ENCODE measurements around the gene NR3C2.
"Not testable (repeated sequence)": the region's sequence is repeated elsewhere in the genome, so short reads cannot be mapped to it uniquely, and the experiment has no call there.

NR3C2 gene

GRCh38 chr4:148364525-148364924, 77.7 kb downstream of the NR3C2 start:
- DNase-seq, result no peak

GRCh38 chr4:148359769-148360168, 82.4 kb downstream of the NR3C2 start:
- no peak for DNase-seq

GRCh38 chr4:148355442-148356123, 86.6 kb downstream of the NR3C2 start:
- DNase-seq, result no peak

GRCh38 chr4:148354186-148354585, 88.0 kb downstream of the NR3C2 start:
- no peak for DNase-seq

- DNase-seq, result no peak
Observed at GRCh38 chr4:148353571-148353970, 88.6 kb downstream of the NR3C2 start.

- no peak for DNase-seq
Observed at GRCh38 chr4:148349153-148349552, 93.1 kb downstream of the NR3C2 start.

GRCh38 chr4:148346657-148347056, 95.6 kb downstream of the NR3C2 start:
- DNase-seq, result no peak

- DNase-seq, result no peak
Observed at GRCh38 chr4:148345509-148345908, 96.7 kb downstream of the NR3C2 start.

- DNase-seq, result no peak
Observed at GRCh38 chr4:148344941-148345340, 97.3 kb downstream of the NR3C2 start.

GRCh38 chr4:148344352-148344751, 97.9 kb downstream of the NR3C2 start:
- no peak for DNase-seq

GRCh38 chr4:148341980-148342800, 100.0 kb downstream of the NR3C2 start:
- DNase-seq, result no peak

- no peak for DNase-seq
Observed at GRCh38 chr4:148335133-148335532, 107.1 kb downstream of the NR3C2 start.

- no peak for DNase-seq
Observed at GRCh38 chr4:148333265-148333664, 108.9 kb downstream of the NR3C2 start.

GRCh38 chr4:148332486-148332885, 109.7 kb downstream of the NR3C2 start:
- no peak for DNase-seq

- DNase-seq, result no peak
Observed at GRCh38 chr4:148330724-148331123, 111.5 kb downstream of the NR3C2 start.

GRCh38 chr4:148330161-148330560, 112.1 kb downstream of the NR3C2 start:
- DNase-seq, result no peak

GRCh38 chr4:148329751-148330150, 112.5 kb downstream of the NR3C2 start:
- no peak for DNase-seq

GRCh38 chr4:148327683-148328082, 114.5 kb downstream of the NR3C2 start:
- DNase-seq, result no peak

- DNase-seq, result not testable (repeated sequence)
Observed at GRCh38 chr4:148323316-148323715, 118.9 kb downstream of the NR3C2 start.

GRCh38 chr4:148315049-148315448, 127.2 kb downstream of the NR3C2 start:
- no peak for DNase-seq

- DNase-seq, result no peak
Observed at GRCh38 chr4:148312956-148313490, 129.2 kb downstream of the NR3C2 start.

GRCh38 chr4:148311526-148311925, 130.7 kb downstream of the NR3C2 start:
- DNase-seq, result no peak

- no peak for DNase-seq
Observed at GRCh38 chr4:148310756-148311155, 131.5 kb downstream of the NR3C2 start.

- DNase-seq, result no peak
Observed at GRCh38 chr4:148305751-148306150, 136.5 kb downstream of the NR3C2 start.
